Fibroblast of the aortic adventitia (primary cell): ENCODE measurements around the gene DNAJC4. TPM values are rescaled to one million over a fixed set of nuclear protein-coding genes. Genes with fewer than 3 reads are reported as not detected.

Experiments used
- DNase-seq: peaks from one replicate; pipeline ENCODE4 v3.0.0-alpha.2; 2010; ENCODE audit warnings: low read depth
- H3K4me3 ChIP-seq: 2 replicates; pipeline ENCODE4 v1.5.1; 2011; ENCODE audit warnings: low read depth, mild to moderate bottlenecking, control low read depth, low read length, moderate library complexity
- total RNA-seq: library from RNA; depleted of rRNA; stranded (reverse); fragments of >200 nt; gene quantifications from 2 replicates; pipeline ENCODE4 v1.2.3, GENCODE V29; 2012; ENCODE audit warnings: low replicate concordance
- TF ChIP-seq, protein P1 (sequence below): IDR thresholded peaks from 2 replicates; pipeline ENCODE4 v1.5.1; 2011; ENCODE audit warnings: mild to moderate bottlenecking, low read length, control low read depth, inconsistent platforms; ENCODE audit not compliant: insufficient read depth

DNAJC4 gene
- total RNA-seq, 1 donor: 9.0 TPM

DNA sequence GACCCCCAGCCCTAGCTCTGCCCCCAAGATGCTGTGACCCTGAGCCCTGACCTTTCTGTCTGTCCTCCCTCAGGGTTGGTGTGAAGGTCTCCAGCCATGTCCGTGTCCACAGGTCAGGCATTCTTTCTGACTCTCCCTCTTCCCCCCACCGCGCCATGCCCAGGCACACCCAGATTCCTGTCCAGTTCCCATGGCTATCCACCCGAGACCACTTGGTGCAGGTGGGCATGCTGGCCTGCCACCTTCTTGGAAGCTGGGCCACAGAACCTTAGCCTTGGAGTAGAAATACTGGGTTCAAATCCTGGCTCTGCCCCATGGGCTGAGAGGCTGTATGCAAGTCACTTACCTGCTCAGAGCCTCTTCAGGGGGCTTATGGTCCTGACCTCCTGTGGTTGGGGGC lies 18.7 kb downstream of the DNAJC4 start:
- TF ChIP-seq, protein P1, sequence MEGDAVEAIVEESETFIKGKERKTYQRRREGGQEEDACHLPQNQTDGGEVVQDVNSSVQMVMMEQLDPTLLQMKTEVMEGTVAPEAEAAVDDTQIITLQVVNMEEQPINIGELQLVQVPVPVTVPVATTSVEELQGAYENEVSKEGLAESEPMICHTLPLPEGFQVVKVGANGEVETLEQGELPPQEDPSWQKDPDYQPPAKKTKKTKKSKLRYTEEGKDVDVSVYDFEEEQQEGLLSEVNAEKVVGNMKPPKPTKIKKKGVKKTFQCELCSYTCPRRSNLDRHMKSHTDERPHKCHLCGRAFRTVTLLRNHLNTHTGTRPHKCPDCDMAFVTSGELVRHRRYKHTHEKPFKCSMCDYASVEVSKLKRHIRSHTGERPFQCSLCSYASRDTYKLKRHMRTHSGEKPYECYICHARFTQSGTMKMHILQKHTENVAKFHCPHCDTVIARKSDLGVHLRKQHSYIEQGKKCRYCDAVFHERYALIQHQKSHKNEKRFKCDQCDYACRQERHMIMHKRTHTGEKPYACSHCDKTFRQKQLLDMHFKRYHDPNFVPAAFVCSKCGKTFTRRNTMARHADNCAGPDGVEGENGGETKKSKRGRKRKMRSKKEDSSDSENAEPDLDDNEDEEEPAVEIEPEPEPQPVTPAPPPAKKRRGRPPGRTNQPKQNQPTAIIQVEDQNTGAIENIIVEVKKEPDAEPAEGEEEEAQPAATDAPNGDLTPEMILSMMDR: no peak
- no peak overlapping the region for H3K4me3 ChIP-seq
- DNase-seq: no peak

DNA sequence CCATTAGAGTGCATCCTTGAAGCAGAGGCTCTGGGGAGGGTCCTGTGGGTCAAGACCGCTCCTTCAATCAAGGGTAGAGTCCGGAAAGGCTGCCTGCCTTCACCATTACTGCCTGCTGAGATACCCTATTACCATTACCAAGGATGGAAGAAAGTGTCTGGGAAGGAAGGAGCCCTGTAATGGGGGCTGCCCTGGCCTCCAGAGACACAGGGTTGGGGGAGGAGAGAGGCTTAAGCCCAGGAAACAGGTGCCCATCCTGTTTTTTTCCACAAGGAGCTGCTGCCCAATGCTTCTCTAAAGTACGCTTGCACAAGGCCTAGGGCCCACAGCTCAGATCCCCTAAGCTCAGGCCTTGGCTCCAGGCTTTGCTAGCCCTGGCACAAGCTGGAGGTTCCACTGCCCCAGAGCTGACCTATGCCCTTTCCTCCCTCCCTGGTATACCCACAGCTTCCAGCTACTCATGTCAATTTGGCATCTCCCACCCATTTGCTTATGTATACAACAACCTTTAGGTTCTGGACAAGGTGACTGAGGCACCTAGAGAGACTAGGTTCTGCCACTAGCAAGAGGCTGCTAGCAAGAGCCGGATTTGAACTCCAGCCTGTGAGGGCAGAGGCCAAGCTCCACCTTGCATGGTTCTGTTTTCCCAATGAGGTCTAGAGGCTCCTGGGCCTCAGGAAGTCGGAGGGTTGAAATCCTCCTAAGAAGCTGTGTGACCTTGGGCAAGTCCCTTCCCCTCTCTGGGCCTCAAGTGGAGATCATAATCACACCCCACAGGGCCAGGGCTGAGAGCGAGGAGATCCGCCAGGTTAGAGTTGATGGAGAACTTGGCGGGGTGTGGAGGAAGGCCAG lies 19.4 kb downstream of the DNAJC4 start:
- H3K4me3 ChIP-seq: no peak overlapping the region
- TF ChIP-seq, protein P1: no peak
- DNase-seq: no peak

DNA sequence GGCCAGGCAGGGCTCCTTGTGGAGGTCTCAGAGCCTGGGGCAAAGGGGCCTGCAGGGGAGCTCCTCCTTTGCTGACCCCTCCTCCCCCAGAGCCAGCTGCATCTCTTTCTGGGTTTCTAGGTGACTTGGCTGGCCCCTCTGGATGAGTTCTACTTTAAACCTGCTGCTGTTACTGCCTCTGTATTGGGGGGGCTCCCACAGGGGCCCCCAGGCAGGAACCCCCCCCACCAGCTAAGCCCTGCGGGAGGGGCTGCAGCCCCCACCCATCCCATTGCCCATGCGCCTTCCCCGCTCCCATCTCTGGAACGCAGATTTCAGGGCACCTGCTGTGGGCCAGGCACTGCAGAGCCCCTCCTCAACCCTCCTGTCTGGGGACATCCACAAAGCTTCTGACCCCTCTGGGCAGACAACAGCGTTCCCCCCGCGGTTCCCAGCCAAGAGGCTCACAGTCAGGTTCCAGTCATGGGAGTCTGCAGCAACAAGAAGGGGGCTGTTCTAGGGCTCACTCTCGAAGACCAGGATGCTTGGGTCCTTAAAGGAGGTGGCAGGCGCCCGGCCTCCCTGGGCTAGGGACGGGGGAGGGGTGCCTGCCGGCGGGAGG lies 20.2 kb downstream of the DNAJC4 start:
- peak overlapping the region; percentile 72 for H3K4me3 ChIP-seq
- DNase-seq: no peak
- TF ChIP-seq, protein P1: no peak

DNA sequence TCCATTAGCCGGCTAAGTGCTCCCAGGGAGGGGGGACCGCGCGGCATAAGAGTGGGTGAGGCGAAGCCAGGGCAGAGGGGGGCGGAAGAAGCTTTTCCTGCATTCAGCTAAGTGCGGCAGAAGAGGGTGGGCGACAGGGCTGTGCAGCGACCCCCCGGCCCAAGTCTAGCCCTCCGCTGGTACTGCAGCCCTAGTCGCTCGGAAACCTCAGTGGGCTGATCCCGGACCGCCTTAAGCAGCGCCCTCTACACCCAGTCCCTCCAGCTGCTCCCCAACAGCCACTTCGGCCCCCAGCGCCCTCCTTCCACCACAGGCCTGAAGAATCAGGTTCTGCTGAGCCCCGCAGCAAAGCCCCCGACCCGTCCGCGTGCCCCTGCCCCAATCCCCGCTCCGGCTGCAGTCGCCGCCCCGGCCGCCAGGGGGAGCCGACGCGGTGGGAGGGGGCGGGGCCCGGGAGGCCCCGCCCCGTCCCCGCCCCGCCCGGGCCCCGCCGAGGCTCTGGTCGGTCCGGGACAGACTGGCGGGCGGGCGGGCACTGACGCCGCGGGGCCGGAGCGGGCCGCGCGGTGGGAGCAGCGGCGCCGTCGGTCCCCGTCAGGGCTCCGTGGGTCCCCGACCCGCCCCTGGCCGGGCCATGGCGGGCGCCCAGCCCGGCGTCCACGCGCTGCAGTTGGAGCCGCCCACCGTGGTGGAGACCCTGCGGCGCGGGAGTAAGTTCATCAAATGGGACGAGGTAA lies 20.8 kb downstream of the DNAJC4 start, which contains the start of gene PLCB3:
PLCB3 (plus strand) TSS at position 515 of the 737 bp plus-strand sequence; CDS start at position 635, 120 bp downstream.
- TF ChIP-seq, protein P1: peak; percentile 58
- DNase-seq: no peak
- H3K4me3 ChIP-seq: peak within 1 kb of the TSS; percentile 82

DNA sequence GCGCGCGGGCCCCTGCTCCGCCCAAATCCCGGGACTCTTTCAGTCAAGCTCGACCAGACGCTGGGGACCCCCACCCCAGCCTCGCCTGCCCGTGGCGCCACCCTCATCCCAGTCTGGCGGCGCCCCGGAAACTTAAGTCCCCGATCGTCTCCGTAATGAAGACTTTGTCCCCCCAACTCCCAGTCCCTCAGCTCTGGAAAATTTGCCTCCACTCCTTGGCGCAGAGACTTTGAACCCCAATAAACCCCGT lies 21.3 kb downstream of the DNAJC4 start:
- TF ChIP-seq, protein P1: no peak

DNA sequence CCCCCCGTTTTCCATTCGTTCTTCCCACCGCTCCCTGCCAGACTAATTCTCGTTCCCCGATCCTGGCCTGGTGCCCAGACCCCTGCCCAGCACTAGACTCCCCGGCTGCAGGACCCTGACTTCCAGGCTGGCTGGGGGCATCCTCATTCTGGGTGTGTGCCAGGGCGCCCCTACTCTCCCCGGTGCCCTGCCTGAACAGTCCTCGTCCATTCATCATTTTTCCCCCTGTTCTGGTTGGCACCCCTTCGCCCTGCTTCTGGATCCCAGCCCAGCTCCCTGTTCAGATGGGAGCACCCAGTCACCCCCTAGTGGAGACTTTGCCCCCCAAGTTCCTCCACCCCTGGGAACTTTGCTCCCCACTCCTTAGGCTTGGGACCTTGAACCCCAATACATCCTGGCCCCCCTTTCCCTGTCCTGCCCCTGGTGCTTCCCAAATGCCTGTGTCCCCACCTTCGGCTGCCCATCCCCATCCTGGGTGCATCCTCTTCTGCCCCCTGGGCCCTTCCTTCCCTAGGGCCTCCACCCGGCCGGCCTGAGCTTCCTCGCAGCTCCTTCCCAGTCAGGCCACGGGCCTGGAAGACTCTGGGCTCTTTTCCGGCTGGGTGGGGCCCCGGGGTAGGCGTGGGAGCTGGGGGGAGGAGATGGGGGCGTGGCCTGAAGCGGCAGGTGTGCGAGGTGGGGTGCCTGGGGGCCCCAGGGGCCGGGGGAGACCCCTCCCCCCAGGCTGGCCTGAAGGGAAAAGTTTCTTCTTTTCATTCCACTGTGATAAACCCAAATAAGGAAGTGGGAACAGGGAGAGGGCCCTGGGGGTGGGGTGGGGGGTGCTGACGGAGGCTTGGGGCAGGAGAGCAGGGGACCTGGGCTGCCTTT lies 21.9 kb downstream of the DNAJC4 start:
- TF ChIP-seq, protein P1: peak; percentile 51
- no peak for DNase-seq
- peak overlapping the region; percentile 82 for H3K4me3 ChIP-seq

More for the DNA sequence above, 21.3 kb downstream of the DNAJC4 start:
- no peak for DNase-seq
- H3K4me3 ChIP-seq: peak overlapping the region; percentile 82
